IPS-18c (cell line): ENCODE measurements around the gene CCNA1.
A peak's percentile ranks its signal among the peaks of the same experiment; 100 is the strongest.

Source experiments
- H3K4me3 ChIP-seq: 2 replicates; pipeline ENCODE4 v1.7.0; 2013; ENCODE audit warnings: low read depth, mild to moderate bottlenecking, low read length, moderate library complexity; ENCODE audit not compliant: insufficient read depth
- H3K9me3 ChIP-seq: one replicate; pipeline ENCODE4 v1.6.1; 2013; ENCODE audit warnings: mild to moderate bottlenecking, low read length, moderate library complexity; ENCODE audit not compliant: control insufficient read depth, insufficient read depth

The CCNA1 gene

GRCh38 chr13:36432106-36432544 lies at the start of gene CCNA1:
CCNA1 (plus strand) TSS chr13:36432495; CDS start chr13:36433057, 562 bp downstream.
- H3K9me3 ChIP-seq = no peaks in the 10 kb centered on the region
- H3K4me3 ChIP-seq = peak within 1 kb of the TSS; percentile 72

- no peaks in the 10 kb centered on the region for H3K9me3 ChIP-seq
- H3K4me3 ChIP-seq = no peak overlapping the region
Measured at GRCh38 chr13:36385489-36385888, 46.8 kb upstream of the CCNA1 start.

- no peaks in the 10 kb centered on the region for H3K9me3 ChIP-seq
Measured at GRCh38 chr13:36395280-36395679, 37.0 kb upstream of the CCNA1 start.

GRCh38 chr13:36405151-36405550 lies 27.1 kb upstream of the CCNA1 start:
- no peaks in the 10 kb centered on the region for H3K9me3 ChIP-seq
- no peak overlapping the region for H3K4me3 ChIP-seq

More at GRCh38 chr13:36395280-36395679, 37.0 kb upstream of the CCNA1 start:
- no peak overlapping the region for H3K4me3 ChIP-seq

- peaks cover 2% of the 10 kb centered on the region for H3K9me3 ChIP-seq
Measured at GRCh38 chr13:36412736-36413135, 19.6 kb upstream of the CCNA1 start.

GRCh38 chr13:36413161-36413560 lies 19.1 kb upstream of the CCNA1 start:
- H3K9me3 ChIP-seq = peaks cover 2% of the 10 kb centered on the region
- no peak overlapping the region; the same call in 1 of the 2 replicates for H3K4me3 ChIP-seq

More at GRCh38 chr13:36412736-36413135, 19.6 kb upstream of the CCNA1 start:
- H3K4me3 ChIP-seq = no peak overlapping the region

GRCh38 chr13:36414461-36414860 lies 17.8 kb upstream of the CCNA1 start:
- peaks cover 2% of the 10 kb centered on the region for H3K9me3 ChIP-seq
- H3K4me3 ChIP-seq = no peak overlapping the region

GRCh38 chr13:36417331-36417730 lies 15.0 kb upstream of the CCNA1 start:
- Histone ChIP-seq H3K4me3 (no peak overlapping the region), H3K9me3 (peaks cover 2% of the 10 kb centered on the region)

GRCh38 chr13:36418022-36418805 lies 14.1 kb upstream of the CCNA1 start:
- H3K9me3 ChIP-seq = peaks cover 2% of the 10 kb centered on the region
- no peak overlapping the region for H3K4me3 ChIP-seq

GRCh38 chr13:36420437-36420891 lies 11.8 kb upstream of the CCNA1 start:
- Histone ChIP-seq H3K9me3 (no peaks in the 10 kb centered on the region), H3K4me3 (no peak overlapping the region)

- Histone ChIP-seq H3K9me3 (no peaks in the 10 kb centered on the region), H3K4me3 (no peak overlapping the region)
Measured at GRCh38 chr13:36421447-36421846, 10.8 kb upstream of the CCNA1 start.

GRCh38 chr13:36428086-36428485 lies 4.2 kb upstream of the CCNA1 start:
- Histone ChIP-seq H3K9me3 (no peaks in the 10 kb centered on the region), H3K4me3 (no peak overlapping the region)

- H3K9me3 ChIP-seq = no peaks in the 10 kb centered on the region
- peak overlapping the region; percentile 28 for H3K4me3 ChIP-seq
Measured at GRCh38 chr13:36430247-36431203, 1.8 kb upstream of the CCNA1 start.

GRCh38 chr13:36431204-36432105 lies 840 bp upstream of the CCNA1 start:
- H3K9me3 ChIP-seq = no peaks in the 10 kb centered on the region
- peak overlapping the region; percentile 72 for H3K4me3 ChIP-seq

GRCh38 chr13:36436811-36437210 lies 4.5 kb downstream of the CCNA1 start:
- Histone ChIP-seq H3K9me3 (no peaks in the 10 kb centered on the region), H3K4me3 (no peak overlapping the region)

GRCh38 chr13:36438594-36439483 lies 6.5 kb downstream of the CCNA1 start:
- H3K9me3 ChIP-seq = no peaks in the 10 kb centered on the region
- no peak overlapping the region for H3K4me3 ChIP-seq
